ENCODE results near the gene FZR1. TPM values are rescaled to one million over a fixed set of nuclear protein-coding genes. Genes with fewer than 3 reads are reported as not detected.

The FZR1 gene
- total and polyA plus RNA-seq, 9 of the 15 experiments (the other 6 are each of a cell fraction or from before 2014, with no cell fraction given), result 0.18 to 48.0 (median 22.2) TPM

- BruUV-seq (replicated peaks), result no TSS peak
- intact Hi-C loops (cut with micrococcal nuclease), result no loop called here
- 95% methylated on average over 33 of the region's 33 CpGs for WGBS (ENCODE audit: insufficient coverage, low coverage, missing lambda C conversion rate)
- CTCF ChIA-PET (ENCODE audit: low intra/inter-chr PET ratio), result no interaction called here
- in situ Hi-C loops (cut with MboI), result no loop called here
- FAIRE-seq (no peak), ATAC-seq (no peak), DNase-seq (ENCODE audit: extremely low read depth in 1 of 4, low spot score in 3 of 4) (no peak)
- H3K4me2 ChIP-seq (ENCODE audit: insufficient read depth, low read length), result no peak overlapping the region
- H3K9ac ChIP-seq (ENCODE audit: insufficient read depth in 1 of 2, low read depth in 2 of 2, low read length in 2 of 2), result peak overlapping the region in 1 of 2 experiments; percentile 47; a peak in 1 of 4 replicates
- no peaks in the 10 kb centered on the region for H3K9me3 ChIP-seq (replicated peaks; ENCODE audit: control insufficient read depth, insufficient read depth, low read depth, low read length)
- no peak overlapping the region for H2AFZ ChIP-seq (ENCODE audit: low read depth, low read length)
- POLR2A ChIA-PET, result no interaction called here
- no peak overlapping the region for H3K4me3 ChIP-seq
- H3K4me1 ChIP-seq (replicated peaks in 1 of 2; ENCODE audit: control insufficient read depth in 2 of 2, insufficient read depth in 2 of 2, low read length in 2 of 2), result peaks cover 19 to 74% of the 10 kb centered on the region in 2 experiments
- H3K36me3 ChIP-seq (ENCODE audit: control insufficient read depth, insufficient read depth, low read length), result peaks cover 60% of the 10 kb centered on the region; the same call in 1 of the 3 replicates
- TF ChIP-seq ZNF384 (IDR thresholded peaks at IDR 0.05; ENCODE audit: low read depth, low read length), result no peak
- TF ChIP-seq POLR2G (IDR thresholded peaks at IDR 0.05; ENCODE audit: low read depth, low read length), result 0 out of 2 replicates have a peak, but pooled peaks have one; percentile 28
- TF ChIP-seq, protein P1, sequence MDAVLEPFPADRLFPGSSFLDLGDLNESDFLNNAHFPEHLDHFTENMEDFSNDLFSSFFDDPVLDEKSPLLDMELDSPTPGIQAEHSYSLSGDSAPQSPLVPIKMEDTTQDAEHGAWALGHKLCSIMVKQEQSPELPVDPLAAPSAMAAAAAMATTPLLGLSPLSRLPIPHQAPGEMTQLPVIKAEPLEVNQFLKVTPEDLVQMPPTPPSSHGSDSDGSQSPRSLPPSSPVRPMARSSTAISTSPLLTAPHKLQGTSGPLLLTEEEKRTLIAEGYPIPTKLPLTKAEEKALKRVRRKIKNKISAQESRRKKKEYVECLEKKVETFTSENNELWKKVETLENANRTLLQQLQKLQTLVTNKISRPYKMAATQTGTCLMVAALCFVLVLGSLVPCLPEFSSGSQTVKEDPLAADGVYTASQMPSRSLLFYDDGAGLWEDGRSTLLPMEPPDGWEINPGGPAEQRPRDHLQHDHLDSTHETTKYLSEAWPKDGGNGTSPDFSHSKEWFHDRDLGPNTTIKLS (IDR thresholded peaks at IDR 0.05; ENCODE audit: borderline replicate concordance, low read depth), result no peak
- TF ChIP-seq, protein P2, sequence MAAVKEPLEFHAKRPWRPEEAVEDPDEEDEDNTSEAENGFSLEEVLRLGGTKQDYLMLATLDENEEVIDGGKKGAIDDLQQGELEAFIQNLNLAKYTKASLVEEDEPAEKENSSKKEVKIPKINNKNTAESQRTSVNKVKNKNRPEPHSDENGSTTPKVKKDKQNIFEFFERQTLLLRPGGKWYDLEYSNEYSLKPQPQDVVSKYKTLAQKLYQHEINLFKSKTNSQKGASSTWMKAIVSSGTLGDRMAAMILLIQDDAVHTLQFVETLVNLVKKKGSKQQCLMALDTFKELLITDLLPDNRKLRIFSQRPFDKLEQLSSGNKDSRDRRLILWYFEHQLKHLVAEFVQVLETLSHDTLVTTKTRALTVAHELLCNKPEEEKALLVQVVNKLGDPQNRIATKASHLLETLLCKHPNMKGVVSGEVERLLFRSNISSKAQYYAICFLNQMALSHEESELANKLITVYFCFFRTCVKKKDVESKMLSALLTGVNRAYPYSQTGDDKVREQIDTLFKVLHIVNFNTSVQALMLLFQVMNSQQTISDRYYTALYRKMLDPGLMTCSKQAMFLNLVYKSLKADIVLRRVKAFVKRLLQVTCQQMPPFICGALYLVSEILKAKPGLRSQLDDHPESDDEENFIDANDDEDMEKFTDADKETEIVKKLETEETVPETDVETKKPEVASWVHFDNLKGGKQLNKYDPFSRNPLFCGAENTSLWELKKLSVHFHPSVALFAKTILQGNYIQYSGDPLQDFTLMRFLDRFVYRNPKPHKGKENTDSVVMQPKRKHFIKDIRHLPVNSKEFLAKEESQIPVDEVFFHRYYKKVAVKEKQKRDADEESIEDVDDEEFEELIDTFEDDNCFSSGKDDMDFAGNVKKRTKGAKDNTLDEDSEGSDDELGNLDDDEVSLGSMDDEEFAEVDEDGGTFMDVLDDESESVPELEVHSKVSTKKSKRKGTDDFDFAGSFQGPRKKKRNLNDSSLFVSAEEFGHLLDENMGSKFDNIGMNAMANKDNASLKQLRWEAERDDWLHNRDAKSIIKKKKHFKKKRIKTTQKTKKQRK (IDR thresholded peaks at IDR 0.05; ENCODE audit: borderline replicate concordance, low read depth, low read length), result no peak
- peaks cover 40% of the 10 kb centered on the region for H3K79me2 ChIP-seq (ENCODE audit: control insufficient read depth, insufficient read depth, low read length)
- H3K27ac ChIP-seq (ENCODE audit: extremely low read depth, low read depth, low read length), result no peak overlapping the region
- H3K27me3 ChIP-seq (ENCODE audit: control insufficient read depth in 2 of 2, insufficient read depth in 2 of 2, low read length in 2 of 2), result no peaks in the 10 kb centered on the region
- H4K20me1 ChIP-seq (replicated peaks; ENCODE audit: control insufficient read depth, insufficient read depth, low read length), result peaks cover 12% of the 10 kb centered on the region; the same call in 1 of the 2 replicates
- H3K9me1 ChIP-seq (ENCODE audit: control insufficient read depth, insufficient read depth, low read length), result peaks cover 4% of the 10 kb centered on the region
Observed at GRCh38 chr19:3524078-3524842, 18.1 kb downstream of the FZR1 start.
